HG02870 (cell line): ENCODE measurements around the gene FSD2.

Experiments
- ATAC-seq: cut with Tn5 transposase; IDR thresholded peaks from one replicate; pipeline ENCODE4 v1.9.1; 2021; ENCODE audit warnings: mild to moderate bottlenecking, moderate library complexity; ENCODE audit not compliant: unreplicated experiment

The FSD2 gene, protein sequence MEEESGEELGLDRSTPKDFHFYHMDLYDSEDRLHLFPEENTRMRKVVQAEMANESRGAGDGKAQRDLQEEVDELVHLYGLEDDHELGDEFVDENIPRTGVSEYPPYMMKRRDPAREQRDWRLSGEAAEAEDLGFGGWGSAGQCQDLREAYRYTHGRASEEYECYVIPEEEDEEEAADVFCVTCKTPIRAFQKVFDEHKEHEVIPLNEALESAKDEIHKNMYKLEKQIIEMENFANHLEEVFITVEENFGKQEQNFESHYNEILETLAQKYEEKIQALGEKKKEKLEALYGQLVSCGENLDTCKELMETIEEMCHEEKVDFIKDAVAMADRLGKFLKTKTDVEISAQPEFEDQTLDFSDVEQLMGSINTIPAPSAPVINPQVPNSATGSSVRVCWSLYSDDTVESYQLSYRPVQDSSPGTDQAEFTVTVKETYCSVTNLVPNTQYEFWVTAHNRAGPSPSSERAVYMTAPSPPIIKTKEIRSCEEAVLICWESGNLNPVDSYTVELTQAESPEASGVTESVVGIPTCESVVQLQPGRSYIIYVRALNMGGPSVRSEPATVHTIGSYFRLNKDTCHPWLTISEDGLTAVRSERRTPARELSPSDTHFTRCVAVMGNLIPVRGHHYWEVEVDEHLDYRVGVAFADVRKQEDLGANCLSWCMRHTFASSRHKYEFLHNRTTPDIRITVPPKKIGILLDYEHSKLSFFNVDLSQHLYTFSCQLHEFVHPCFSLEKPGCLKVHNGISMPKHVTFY

DNA sequence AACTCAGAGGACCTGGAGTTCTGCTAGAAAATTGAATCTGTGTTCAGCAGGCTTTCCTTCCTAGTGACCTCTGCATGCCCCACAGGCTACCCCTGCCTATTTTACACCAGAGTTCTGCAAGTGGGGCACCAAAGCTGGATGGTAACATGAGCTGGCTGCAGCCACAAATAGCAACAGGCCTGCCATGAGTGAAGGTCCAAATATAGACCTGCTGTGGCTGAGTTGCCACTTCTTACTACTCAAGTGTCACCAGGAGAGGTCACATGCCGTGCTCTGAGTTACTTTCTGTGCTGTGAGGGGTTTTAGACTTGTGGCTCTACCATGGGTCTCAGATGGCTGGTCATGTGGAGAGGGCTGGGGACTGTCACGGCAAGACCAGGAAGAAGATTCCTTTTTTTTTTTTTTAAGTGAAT, at the start of gene FSD2:
Gene FSD2, minus strand, starts transcription at position 76 of the 413 bp plus-strand sequence. CDS start 18,679 bp downstream, outside the sequence.
- ATAC-seq: peak; percentile 38

DNA sequence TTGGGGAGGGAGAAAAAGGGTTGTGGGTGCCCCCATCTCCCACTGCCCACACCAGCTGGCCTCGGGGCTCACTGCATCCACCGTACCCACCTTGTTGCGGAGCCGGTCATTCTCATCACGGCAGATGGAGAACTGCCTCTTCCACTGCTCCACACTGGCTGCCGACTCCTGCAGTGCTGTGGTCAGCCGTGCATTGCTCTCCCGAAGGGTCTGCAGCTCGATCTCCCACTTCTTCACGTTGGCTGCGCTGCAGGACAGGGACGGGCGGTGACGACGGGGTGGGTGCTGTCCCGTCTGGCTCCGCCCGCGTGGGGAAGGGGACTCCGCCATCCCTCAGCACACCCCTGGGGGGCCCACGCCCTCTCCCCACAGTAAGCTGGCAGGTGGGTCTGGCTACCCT, 48.7 kb upstream of the FSD2 start:
- ATAC-seq: no peak

DNA sequence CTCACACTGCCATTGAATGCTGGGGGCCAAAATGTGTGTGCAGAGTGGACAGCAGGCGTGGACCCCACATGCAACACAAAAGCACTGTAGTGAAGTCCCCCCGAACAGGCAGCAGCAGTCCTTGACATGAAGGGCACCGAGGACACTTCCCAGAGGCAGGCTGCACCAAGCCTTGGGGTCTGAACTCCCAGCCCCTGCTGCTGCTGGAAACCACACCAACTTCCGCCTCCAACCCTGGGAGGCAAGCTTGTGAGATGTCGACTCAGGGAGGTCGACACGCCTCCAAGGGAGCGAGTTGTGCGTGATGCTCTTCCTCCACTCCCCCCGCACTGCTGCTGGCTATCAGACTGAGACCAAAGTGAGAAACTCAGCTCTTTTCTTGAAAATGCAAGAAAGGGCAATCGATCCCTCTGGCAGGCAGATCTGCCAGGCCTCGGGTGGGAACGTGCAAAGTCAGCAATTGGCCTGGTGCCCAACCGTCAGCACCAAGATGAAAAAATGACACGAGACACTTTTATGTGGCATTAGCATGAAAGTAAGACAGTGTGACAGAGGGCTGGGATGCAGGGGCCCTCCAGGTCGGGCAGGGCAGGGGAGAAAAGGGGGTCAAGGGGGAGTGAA, 47.2 kb upstream of the FSD2 start:
- ATAC-seq: no peak

DNA sequence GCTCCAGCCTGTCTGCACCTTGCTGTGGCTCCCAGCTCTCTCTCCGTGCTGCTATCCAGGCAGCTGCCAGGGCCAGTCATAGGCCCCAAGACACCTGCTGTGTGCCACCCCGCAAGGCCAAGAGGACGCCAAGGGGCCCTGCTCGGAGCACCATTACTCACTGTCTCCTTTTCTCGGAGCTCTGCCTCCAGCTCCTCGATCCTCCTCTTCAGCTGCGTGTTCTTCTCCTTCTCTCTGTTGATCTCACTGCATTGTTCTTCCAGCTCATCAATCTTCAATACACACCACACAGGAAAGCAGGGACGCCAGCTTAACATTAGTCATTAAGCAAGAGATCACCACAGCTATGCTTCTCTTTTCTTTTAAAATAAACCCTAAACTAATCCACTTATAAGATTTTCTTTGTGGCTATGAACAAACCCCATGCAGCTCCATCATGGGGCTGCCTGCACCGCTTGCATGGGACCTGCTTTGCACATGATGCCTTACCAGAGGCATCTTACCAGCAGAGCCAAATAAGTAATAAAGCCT, 46.2 kb upstream of the FSD2 start:
- ATAC-seq: no peak

DNA sequence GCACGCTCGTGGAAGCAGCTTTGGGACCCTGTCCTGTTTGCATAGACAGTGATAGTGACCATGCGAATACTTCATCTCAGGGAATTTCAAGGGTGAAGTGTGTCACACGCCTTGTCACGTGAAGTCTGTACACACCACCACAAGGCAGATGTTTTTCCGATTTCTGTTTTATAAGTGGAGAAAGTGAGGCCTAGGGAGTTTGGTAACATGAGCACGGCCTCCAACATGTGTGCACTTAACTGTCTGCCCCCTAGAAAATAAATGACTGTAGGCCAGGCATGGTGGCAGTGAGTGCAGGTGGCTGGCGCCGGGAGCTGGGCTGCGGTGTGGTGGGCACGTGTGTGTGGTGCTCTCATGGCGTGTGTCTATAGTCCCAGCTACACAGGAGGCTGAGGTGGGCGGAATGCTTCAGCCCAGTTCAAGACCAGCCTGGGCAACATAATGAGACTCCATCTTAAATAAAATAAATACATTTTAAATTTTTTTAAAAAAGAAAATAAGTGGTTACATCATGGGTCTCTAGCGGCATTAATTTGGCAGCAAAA, 45.5 kb upstream of the FSD2 start:
- ATAC-seq: no peak

DNA sequence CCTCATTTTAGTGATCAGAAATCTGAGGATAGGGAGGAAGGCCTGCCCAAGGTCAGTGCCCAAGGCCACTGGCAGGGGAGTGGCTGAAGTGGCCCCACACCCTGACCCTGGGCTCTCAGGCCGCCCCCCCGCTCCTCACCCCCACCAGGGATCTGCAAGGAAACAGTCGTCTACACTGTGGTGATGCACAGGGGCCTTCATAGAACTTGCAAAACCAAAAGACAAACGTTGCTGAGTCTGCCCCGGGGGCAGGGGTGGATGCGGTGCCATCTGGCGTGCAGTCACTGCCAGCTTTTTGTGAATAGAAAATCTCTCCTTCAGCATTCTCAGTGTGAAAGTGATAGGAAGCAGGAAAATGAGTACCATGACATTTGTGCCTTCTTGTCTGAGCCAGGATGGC, 44.9 kb upstream of the FSD2 start:
- no peak for ATAC-seq

DNA sequence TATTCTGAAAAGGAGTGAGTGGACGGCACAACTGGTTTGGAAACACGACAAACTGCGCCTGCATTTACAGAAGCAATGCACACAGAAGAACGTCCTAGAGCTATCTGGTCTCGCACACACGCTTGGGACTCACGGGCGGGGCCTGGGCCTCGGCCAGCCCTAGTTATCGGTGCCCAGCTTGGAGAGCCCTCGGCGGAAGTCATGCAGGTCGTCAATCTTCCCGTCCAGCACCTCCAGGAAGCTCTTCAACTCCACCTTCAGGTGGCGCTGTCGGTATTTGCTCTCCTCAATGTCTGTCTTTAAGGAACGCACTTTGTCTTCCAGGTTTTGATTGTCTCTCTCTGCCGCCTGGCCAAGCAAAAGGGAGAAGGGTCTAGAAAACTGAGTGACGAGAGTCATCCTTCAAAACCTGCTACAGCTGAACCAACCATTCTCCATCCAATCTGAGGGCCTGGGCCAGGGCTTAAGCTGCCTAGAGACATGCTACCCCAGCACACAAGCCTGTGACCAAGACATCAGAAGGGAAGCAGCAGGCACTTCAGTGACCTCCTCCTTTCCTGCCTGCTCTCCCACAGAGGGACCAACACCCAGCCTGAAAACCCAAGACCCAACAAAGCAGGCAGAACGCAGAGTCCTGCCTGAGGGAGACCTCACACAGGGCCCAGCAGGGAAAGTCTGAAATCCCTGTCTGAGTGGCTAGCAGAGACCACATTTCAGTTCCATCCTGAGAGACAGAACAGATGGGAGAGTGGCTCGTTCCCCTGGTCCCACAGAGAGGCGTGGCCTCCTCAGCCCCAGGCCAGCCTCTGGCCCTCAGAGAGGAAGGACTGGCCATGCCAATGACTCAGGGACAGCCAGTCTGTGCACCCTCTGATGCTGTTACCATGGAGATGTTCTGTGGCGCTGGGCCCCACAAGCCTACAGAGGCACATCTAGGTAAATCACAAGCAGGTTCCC, 44.0 kb upstream of the FSD2 start:
- ATAC-seq: no peak

DNA sequence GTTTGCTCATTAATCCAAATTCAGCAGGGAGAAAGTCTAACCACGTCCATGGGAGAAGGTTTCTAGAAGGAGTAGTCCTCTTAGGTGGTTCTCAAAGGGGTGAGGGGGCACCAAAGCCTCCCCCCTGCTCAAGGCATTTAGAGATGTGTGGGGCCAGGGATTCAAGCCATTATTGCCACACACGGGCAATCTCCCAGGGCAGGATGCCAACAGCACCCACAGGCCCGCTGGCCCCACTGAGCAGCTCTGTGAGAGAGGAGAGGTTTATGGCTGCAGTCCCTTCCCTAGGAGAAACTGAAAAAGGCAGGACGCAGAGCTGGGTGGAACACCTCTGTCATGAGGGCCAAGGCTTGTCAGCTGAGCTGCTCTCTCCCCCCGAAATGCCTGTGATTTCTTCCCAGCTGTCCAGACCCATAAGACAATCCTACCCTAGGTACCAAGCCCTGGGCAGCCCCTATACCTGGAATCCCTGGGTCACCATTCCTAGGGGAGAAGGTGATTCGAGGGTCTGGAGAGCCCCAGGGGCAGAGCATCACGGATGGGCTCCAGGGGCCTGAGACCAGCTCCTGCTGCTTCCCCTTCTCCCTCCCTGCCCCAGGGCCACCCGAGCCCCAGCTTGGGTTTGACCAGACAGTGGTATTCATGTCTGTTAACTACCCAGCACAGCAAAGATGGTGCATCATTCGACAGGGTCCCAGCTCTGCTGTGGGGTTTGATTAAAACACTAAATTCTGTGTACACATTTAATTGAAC, 42.5 kb upstream of the FSD2 start:
- no peak for ATAC-seq

DNA sequence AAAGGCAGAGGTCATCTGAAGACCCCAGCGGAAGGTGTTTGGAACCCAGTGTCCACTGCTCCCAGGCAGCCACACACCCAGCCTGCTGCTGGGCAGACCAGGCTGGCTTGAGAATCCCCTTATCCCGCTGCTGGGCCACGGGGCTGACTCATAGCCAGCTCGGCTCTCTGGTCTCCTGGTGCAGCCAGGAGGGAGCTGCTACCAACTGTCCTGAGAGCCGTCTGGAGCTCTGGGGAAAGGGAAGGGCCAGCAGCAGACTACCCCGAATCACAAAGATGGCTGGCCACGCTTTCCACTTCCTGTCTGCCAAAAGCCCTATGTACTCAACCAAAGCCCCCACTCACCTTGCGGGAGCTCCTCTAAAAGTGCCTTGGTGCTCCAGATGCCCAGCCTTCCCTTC, 41.8 kb upstream of the FSD2 start:
- no peak for ATAC-seq

DNA sequence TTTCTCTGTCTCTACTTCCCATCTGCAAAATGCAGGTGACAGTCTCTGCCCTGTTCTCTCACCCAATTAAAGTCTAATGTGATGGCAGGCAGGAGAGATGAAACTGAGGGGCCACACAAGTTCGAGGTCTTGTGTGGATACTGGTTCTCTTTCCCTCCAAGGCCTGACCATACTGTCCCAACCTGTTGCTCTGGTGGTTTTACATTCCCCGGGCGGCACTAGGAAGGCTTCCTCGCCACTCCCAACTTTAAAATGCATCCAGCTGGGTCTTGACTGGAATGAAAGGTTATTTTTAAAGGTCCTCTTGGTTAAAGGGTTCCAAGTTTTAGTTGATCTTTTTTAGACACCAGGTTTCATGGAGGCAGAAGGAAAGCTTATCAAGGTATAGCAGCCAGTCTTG, 40.8 kb upstream of the FSD2 start:
- no peak for ATAC-seq

DNA sequence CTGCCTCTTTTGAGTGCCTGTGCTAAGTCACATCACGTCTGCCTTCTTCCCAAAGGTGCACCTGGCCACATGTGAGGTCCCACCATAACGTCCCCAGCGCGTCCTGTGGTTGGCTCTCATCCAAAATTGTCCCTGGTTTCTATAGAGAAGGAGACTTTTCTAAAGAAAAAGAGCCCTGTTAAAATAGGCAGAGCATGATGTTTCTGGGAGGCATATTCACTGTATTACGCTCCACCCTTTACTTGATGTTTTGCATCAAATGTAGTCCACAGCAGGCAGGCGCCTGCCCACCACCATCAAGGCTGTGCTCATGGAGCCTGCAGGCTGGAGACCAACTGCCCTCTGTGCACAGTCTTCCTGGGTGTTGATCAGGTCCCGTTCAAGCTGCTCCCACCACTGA, 39.8 kb upstream of the FSD2 start:
- no peak for ATAC-seq

DNA sequence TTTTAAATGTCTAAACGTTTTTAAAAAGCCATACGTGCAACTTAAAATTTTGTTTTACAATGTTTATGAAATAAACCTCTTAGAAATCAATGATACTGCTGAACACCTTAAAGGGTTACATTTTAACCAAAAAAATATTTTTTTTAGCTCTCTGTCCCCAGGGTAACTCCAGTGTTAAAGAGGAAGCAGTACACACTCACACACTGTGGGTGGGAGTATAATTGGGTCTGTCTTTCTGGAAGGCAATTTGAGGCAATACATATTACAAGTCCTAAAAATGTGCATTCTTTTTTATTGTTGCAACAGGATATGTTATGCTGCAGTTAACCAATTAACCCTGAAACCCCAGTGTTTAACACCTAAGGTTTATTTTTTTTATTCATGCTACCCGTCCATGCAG, 37.7 kb upstream of the FSD2 start:
- no peak for ATAC-seq

DNA sequence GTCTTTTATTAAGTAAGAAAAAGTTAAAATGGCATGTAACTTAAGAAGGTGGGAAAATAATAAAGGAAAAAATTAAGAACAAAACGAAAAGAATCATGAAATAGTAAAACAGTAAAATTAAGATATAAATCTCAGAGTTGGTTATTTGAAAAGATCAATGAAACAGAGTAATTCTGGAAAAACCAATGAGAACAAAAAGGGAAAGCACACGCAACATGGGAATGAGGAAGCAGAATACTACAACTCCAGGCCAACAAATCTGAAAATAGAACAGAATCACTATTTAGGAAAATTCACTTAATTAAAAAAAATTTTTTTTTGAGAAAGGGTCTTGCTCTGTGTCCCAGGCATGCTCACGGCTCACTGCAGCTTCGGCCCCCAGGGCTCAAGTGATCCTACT, 34.3 kb upstream of the FSD2 start:
- ATAC-seq: no peak

DNA sequence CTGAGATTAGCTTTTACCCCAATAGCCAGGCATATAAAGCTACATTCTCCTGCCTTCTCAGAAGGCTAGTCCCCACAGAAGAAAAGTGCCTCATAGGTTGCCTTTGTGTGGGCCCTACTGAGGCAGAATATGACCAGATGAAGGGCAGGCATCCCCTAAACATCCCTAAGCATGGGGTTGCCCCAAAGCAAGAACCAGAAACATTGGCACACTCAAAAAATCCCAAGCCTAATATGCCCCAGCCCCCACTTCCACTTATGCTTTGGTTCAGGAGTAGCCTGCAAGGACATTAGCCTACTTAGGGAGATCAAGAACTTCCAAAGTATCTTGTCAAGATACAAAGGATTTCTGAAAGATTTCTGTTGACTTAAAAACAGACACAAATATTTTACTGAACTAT, 33.3 kb upstream of the FSD2 start:
- ATAC-seq: no peak

DNA sequence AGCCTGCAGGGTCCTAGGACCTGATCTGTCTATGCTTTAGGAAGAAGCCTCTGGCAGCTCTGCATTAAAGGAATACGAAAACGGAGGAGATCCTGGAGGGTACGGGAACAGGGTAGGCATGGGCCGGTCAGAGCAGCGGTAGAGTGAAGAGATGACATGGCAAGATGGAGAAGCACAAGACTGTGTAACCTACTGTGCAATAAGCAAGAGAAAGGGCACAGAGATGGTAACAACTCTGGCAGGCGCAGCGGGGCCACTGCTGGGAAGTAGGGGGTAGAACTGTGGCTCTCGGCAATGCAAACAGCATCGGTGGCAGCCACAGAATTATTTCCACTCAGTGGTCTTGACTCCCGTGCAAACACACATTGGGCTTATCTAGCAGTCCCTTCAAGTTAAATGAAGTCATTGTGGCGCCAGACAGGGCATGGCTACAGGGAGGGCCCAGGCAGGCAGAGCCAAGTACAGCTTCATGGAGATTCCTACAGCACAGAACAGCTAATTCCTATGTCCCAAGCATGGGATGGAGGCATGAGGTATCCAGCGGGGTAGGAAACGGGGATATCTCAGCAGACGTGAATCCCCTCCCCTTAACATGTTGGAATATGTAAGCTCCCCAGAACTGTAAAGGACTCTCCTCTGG, 32.3 kb upstream of the FSD2 start:
- ATAC-seq: no peak

DNA sequence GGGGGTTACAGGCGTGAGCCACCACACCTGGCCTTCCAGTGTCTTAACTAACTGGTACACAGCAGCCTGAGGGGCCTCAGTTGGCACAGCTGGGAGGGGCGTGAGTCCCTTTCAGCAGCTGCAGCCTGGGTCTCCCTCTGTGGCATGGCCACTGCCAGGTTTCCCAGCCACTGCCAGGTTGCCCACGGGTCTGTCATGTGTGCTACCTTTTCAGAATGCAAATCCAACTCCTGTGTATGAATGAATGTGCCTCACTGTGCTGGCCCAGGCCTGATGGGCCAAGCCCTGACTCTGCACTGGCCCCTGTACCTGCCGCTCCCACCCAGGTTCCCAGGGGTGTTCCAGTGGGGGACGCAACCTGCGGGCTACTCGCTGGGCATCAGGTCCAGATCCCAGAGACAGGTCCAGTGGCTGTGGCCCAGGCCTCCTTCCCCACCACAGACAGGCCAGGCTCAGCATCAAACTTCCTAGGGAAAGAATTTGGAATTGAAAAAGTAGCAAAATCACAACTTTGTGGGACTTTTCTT, 29.6 kb upstream of the FSD2 start:
- no peak for ATAC-seq

DNA sequence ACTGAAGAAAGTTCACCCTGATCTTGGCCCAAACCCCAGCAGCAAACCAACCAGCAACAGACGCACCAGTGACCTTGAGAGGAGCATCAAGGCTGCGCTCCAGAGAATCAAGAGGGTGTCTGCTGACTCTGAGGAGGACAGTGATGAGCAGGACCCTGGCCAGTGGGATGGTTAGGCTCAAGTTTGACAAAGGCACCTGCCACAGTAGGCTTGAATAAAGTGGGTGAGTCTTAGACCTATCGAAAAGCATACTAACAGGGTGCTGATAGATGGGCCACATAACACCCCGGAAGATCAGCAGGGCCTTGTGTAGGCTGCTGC, 27.5 kb upstream of the FSD2 start:
- ATAC-seq: no peak

DNA sequence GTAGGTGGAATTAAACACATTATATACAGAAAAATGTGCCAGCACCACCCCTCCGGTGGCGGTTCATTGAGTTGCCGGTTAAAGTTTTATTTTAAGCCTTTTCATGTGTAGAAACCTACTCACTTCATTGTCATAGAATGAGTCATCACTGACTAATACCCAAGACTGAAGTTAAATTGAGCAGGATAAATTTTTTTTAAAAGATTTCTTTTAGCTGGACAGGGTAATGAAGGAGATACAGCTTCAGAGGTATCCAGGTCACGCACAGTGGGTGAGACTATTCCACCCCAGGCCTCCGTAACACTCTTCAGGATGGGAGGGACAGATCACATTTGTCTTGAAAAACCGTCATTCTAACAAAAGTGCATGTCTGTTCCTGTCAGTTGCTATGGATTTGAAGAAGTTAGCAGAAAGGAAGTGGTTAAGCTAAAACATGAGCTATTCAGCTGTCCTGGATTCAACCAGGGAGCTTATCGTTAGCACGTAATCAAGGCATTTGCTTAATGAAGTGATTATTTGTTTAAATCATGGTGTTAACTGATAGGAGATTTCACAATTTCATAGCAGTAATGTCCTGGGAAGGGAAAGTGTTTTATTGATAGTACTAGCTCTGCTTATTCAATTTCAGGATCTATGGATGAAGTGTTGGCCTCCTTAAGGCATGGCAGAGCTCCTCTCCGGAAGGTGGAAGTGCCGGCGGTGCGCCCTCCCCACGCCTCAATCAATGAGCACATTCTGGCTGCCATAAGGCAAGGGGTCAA, 26.9 kb upstream of the FSD2 start:
- ATAC-seq: peak; percentile 73
